CD14-positive monocyte (primary cell): ENCODE results near the gene MIER3. TPM values are rescaled to one million over a fixed set of nuclear protein-coding genes. Genes with fewer than 3 reads are reported as not detected.

ENCODE experiments used
- DNase-seq, 3 donors: peaks; one replicate each; pipeline ENCODE4 v3.0.0-alpha.2; 2011 to 2022
- H2AFZ ChIP-seq: 2 replicates; pipeline ENCODE4 v1.6.0; 2012; ENCODE audit warnings: mild to moderate bottlenecking, low read depth, low read length, inconsistent platforms; ENCODE audit not compliant: insufficient read depth, poor library complexity, severe bottlenecking
- H3K27ac ChIP-seq, 2 donors: 1 replicate in 1 of 2; 2 replicates in 1 of 2; pipeline ENCODE4 v1.5.1; 2012 to 2013; ENCODE audit warnings: low read length in 2 of 2, control low read depth in 1 of 2, inconsistent platforms in 1 of 2, low read depth in 1 of 2, mild to moderate bottlenecking in 1 of 2
- H3K27me3 ChIP-seq, 2 donors: one replicate each; pipeline versions ENCODE4 v1.6.0 to v1.6.1; 2011 to 2013; ENCODE audit warnings: low read length in 2 of 2; ENCODE audit not compliant: control insufficient read depth in 2 of 2, insufficient read depth in 2 of 2
- H3K36me3 ChIP-seq, 2 donors: replicated peaks in 1 of 2; 1 replicate in 1 of 2; 2 replicates in 1 of 2; pipeline versions ENCODE4 v1.5.1 to v1.6.1; 2012 to 2013; ENCODE audit warnings: low read length in 2 of 2, control low read depth in 1 of 2, inconsistent platforms in 1 of 2, mild to moderate bottlenecking in 1 of 2; ENCODE audit not compliant: insufficient read depth in 2 of 2, control insufficient read depth in 1 of 2
- H3K4me1 ChIP-seq, 2 donors: 1 replicate in 1 of 2; 2 replicates in 1 of 2; pipeline versions ENCODE4 v1.5.1 to v1.6.1; 2012 to 2013; ENCODE audit warnings: low read length in 2 of 2, control low read depth in 1 of 2, inconsistent platforms in 1 of 2, mild to moderate bottlenecking in 1 of 2, moderate library complexity in 1 of 2; ENCODE audit not compliant: insufficient read depth in 2 of 2, control insufficient read depth in 1 of 2
- H3K4me2 ChIP-seq: replicated peaks from 2 replicates; pipeline ENCODE3; 2012; ENCODE audit warnings: low read length, moderate library complexity, mild to moderate bottlenecking; ENCODE audit not compliant: poor library complexity, severe bottlenecking; ENCODE audit errors: extremely low read depth
- H3K4me3 ChIP-seq, 3 experiments: fragments of 200-600 bp in 1 of 3; sonication (generic) in 1 of 3; replicated peaks in 1 of 3; 1 replicate in 2 of 3; 2 replicates in 1 of 3; pipeline ENCODE4 v1.5.1; 2011 to 2013; ENCODE audit warnings: low read length in 3 of 3, mild to moderate bottlenecking in 3 of 3, control low read depth in 2 of 3, low read depth in 2 of 3, inconsistent platforms in 1 of 3, moderate library complexity in 1 of 3
- H3K79me2 ChIP-seq: 2 replicates; pipeline ENCODE4 v1.6.0; 2012; ENCODE audit warnings: mild to moderate bottlenecking, control low read depth, inconsistent platforms, low read length, moderate library complexity; ENCODE audit not compliant: insufficient read depth
- H3K9ac ChIP-seq: 2 replicates; pipeline ENCODE4 v1.6.0; 2017; ENCODE audit warnings: low read length, mild to moderate bottlenecking; ENCODE audit not compliant: insufficient read depth, poor library complexity, severe bottlenecking
- H3K9me3 ChIP-seq, 2 donors: replicated peaks in 1 of 2; 1 replicate in 1 of 2; 2 replicates in 1 of 2; pipeline versions ENCODE4 v1.5.1 to v1.6.1; 2012 to 2013; ENCODE audit warnings: low read length in 2 of 2, control low read depth in 1 of 2; ENCODE audit not compliant: control insufficient read depth in 1 of 2, insufficient read depth in 1 of 2
- H4K20me1 ChIP-seq: 2 replicates; pipeline ENCODE4 v1.6.0; 2012; ENCODE audit warnings: mild to moderate bottlenecking, low read length, control low read depth, moderate library complexity; ENCODE audit not compliant: insufficient read depth
- H3K27ac Mint-ChIP-seq, 7 donors: one replicate each; pipeline ENCODE4 v1.8.0; 2020; ENCODE audit warnings: mild to moderate bottlenecking in 7 of 7, mixed read lengths in 7 of 7, moderate library complexity in 6 of 7, inconsistent platforms in 2 of 7
- H3K27me3 Mint-ChIP-seq, 3 donors: one replicate each; pipeline ENCODE4 v1.8.0; 2021 to 2022; ENCODE audit warnings: low read depth in 3 of 3, mild to moderate bottlenecking in 3 of 3, mixed read lengths in 3 of 3, moderate library complexity in 3 of 3, inconsistent platforms in 1 of 3
- H3K36me3 Mint-ChIP-seq, 2 donors: one replicate each; pipeline ENCODE4 v1.8.0; 2020; ENCODE audit warnings: mixed read lengths in 2 of 2, inconsistent platforms in 1 of 2, mild to moderate bottlenecking in 1 of 2
- H3K4me1 Mint-ChIP-seq: one replicate; pipeline ENCODE4 v1.8.0; 2020; ENCODE audit warnings: mild to moderate bottlenecking, mixed read lengths
- H3K4me3 Mint-ChIP-seq, 2 donors: one replicate each; pipeline ENCODE4 v1.8.0; 2020; ENCODE audit warnings: mild to moderate bottlenecking in 2 of 2, mixed read lengths in 2 of 2, moderate library complexity in 1 of 2
- H3K9me3 Mint-ChIP-seq, 7 donors: one replicate each; pipeline ENCODE4 v1.8.0; 2020 to 2022; ENCODE audit warnings: mixed read lengths in 7 of 7, mild to moderate bottlenecking in 6 of 7, moderate library complexity in 6 of 7, inconsistent platforms in 2 of 7
- CTCF ChIP-seq: fragments of 200-600 bp; IDR thresholded peaks from one replicate; pipeline ENCODE4 v1.8.0; 2022; ENCODE audit warnings: antibody characterized with exemption, mild to moderate bottlenecking
- WGBS: methylation state at CpG from one replicate; pipeline ENCODE4 v1.1.5; 2013; ENCODE audit warnings: missing lambda C conversion rate; ENCODE audit not compliant: insufficient coverage; 5-methylcytosine and 5-hydroxymethylcytosine counted together
- intact Hi-C, 2 donors: fragments of 100-400 bp; cut with micrococcal nuclease; formaldehyde crosslinking; loops; one replicate each; pipeline versions ENCODE4 v1.15.0 to v1.15.1; 2023
- polyA plus RNA-seq, 3 donors: library from polyadenylated mRNA; depleted of rRNA in 1 of 3; unstranded in 2 of 3; stranded (reverse) in 1 of 3; fragments of 300-500 nt in 2 of 3; fragments of >200 nt in 1 of 3; fragmentation: Illumina TruSeq in 2 of 3; gene quantifications; 1 replicate in 2 of 3; 2 replicates in 1 of 3; pipeline ENCODE4 v1.2.3, GENCODE V29; 2012 to 2021

MIER3 gene
- polyA plus RNA-seq, 3 donors: 2.4 to 5.7 (median 2.9) TPM

- Histone ChIP-seq H3K4me3 (no peak overlapping the region), H4K20me1 (peaks cover 99% of the 10 kb centered on the region), H3K79me2 (peaks cover 92% of the 10 kb centered on the region), H3K9ac (no peak overlapping the region), H3K27ac (peak overlapping the region in 1 of 2 donors; percentile 52), H2AFZ (no peak overlapping the region), H3K27me3 (no peaks in the 10 kb centered on the region), H3K9me3 (no peaks in the 10 kb centered on the region), H3K4me1 (peaks cover 4 to 6% of the 10 kb centered on the region in 2 donors), H3K4me2 (no peak overlapping the region), H3K36me3 (peaks cover 95 to 99% of the 10 kb centered on the region in 2 donors)
- no CpG with 5 or more reads among the region's 3 CpGs for WGBS
- no peak for TF ChIP-seq CTCF
- peaks cover 26% of the 10 kb centered on the region for H3K4me1 Mint-ChIP-seq
- no peak for DNase-seq
- H3K36me3 Mint-ChIP-seq: peaks cover 77 to 88% of the 10 kb centered on the region in 2 donors
- H3K9me3 Mint-ChIP-seq: no peaks in the 10 kb centered on the region
- intact Hi-C loops: loop anchor here in 1 of 2 donors (10.0 kb wide), 1 partner anchor 928 kb away; no protein-coding TSS in a partner anchor
- H3K27ac Mint-ChIP-seq: peak overlapping the region in 1 of 7 donors; percentile 75
- H3K27me3 Mint-ChIP-seq: no peaks in the 10 kb centered on the region
- H3K4me3 Mint-ChIP-seq: no peak overlapping the region
These were observed 78.9 kb downstream of the MIER3 start for GRCh38 chr5:56873056-56873455.

- no CpG with 5 or more reads among the region's 2 CpGs for WGBS
- peaks cover 99% of the 10 kb centered on the region for H4K20me1 ChIP-seq
- peaks cover 92% of the 10 kb centered on the region for H3K79me2 ChIP-seq
- H3K4me3 ChIP-seq: no peak overlapping the region
- peak overlapping the region in 1 of 2 donors; percentile 17 for H3K27ac ChIP-seq
- H3K36me3 Mint-ChIP-seq: peaks cover 77 to 88% of the 10 kb centered on the region in 2 donors
- H2AFZ ChIP-seq: no peak overlapping the region
- H3K4me3 Mint-ChIP-seq: no peak overlapping the region
- no peaks in the 10 kb centered on the region for H3K9me3 Mint-ChIP-seq
- no peaks in the 10 kb centered on the region for H3K27me3 ChIP-seq
- H3K27me3 Mint-ChIP-seq: no peaks in the 10 kb centered on the region
- no peak for DNase-seq
- no peak overlapping the region for H3K4me2 ChIP-seq
- no peak for TF ChIP-seq CTCF
- no peaks in the 10 kb centered on the region for H3K9me3 ChIP-seq
- H3K36me3 ChIP-seq: peaks cover 95 to 99% of the 10 kb centered on the region in 2 donors
- peaks cover 4 to 6% of the 10 kb centered on the region in 2 donors for H3K4me1 ChIP-seq
- no peak overlapping the region for H3K9ac ChIP-seq
- H3K27ac Mint-ChIP-seq: peak overlapping the region in 1 of 7 donors; percentile 52
- peaks cover 26% of the 10 kb centered on the region for H3K4me1 Mint-ChIP-seq
- intact Hi-C loops: loop anchor here in 1 of 2 donors (10.0 kb wide), 1 partner anchor 927 kb away; no protein-coding TSS in a partner anchor
These were observed 80.1 kb downstream of the MIER3 start for GRCh38 chr5:56871777-56872176.

Other genes with a start within 250 kb of the MIER3 start
- 10 to 100 TPM; 44.7 to 62.1 (median 45.6) TPM for gene MAP3K1, start 136.6 kb downstream of the MIER3 start, polyA plus RNA-seq
- 10 to 100 TPM in 1 of 3 donors, 1 to 10 TPM in 2; 5.8 to 24.8 (median 7.8) TPM for gene SETD9, start 42.5 kb downstream of the MIER3 start, polyA plus RNA-seq
- gene GPBP1, start 221.9 kb upstream of the MIER3 start, polyA plus RNA-seq: 10 to 100 TPM; 23.2 to 43.7 (median 30.9) TPM